SKM-1 treated with dmso at 0.1 percent for 144 hours (cell line): Measurements from ENCODE around the gene BAG1.

ENCODE experiments used
- DNase-seq: peaks from one replicate; lab custom pipeline; 2025; ENCODE audit not compliant: unreplicated experiment; lab: John Stamatoyannopoulos, UW

Gene BAG1

GRCh38 chr9:33277484-33277883 is 13.0 kb upstream of the BAG1 start:
- no peak for DNase-seq

- DNase-seq: no peak
Measured at GRCh38 chr9:33273972-33274328, 9.4 kb upstream of the BAG1 start.

- no peak for DNase-seq
Measured at GRCh38 chr9:33273266-33273971, 8.9 kb upstream of the BAG1 start.

- no peak for DNase-seq
Measured at GRCh38 chr9:33272061-33272460, 7.6 kb upstream of the BAG1 start.

- no peak for DNase-seq
Measured at GRCh38 chr9:33270146-33270545, 5.6 kb upstream of the BAG1 start.

GRCh38 chr9:33267151-33267767 is 2.8 kb upstream of the BAG1 start:
- no peak for DNase-seq

GRCh38 chr9:33265211-33265865 is 830 bp upstream of the BAG1 start:
- no peak for DNase-seq

- no peak for DNase-seq
Measured at GRCh38 chr9:33264003-33264472, 470 bp downstream of the BAG1 start.

GRCh38 chr9:33263131-33264002 is 1.1 kb downstream of the BAG1 start:
- DNase-seq: no peak

- DNase-seq: no peak
Measured at GRCh38 chr9:33260372-33260771, 4.1 kb downstream of the BAG1 start.

- DNase-seq: no peak
Measured at GRCh38 chr9:33257276-33257675, 7.2 kb downstream of the BAG1 start.

GRCh38 chr9:33256236-33256635 is 8.3 kb downstream of the BAG1 start:
- no peak for DNase-seq

GRCh38 chr9:33255471-33255870 is 9.0 kb downstream of the BAG1 start:
- no peak for DNase-seq

GRCh38 chr9:33255014-33255413 is 9.5 kb downstream of the BAG1 start:
- DNase-seq: no peak

GRCh38 chr9:33254211-33254610 is 10.3 kb downstream of the BAG1 start:
- DNase-seq: no peak

GRCh38 chr9:33250458-33250995 is 14.0 kb downstream of the BAG1 start:
- DNase-seq: no peak

- no peak for DNase-seq
Measured at GRCh38 chr9:33249983-33250382, 14.5 kb downstream of the BAG1 start.

- no peak for DNase-seq
Measured at GRCh38 chr9:33249087-33249658, 15.3 kb downstream of the BAG1 start.

- DNase-seq: no peak
Measured at GRCh38 chr9:33248606-33249005, 15.9 kb downstream of the BAG1 start.

GRCh38 chr9:33246269-33246860 is 18.1 kb downstream of the BAG1 start:
- no peak for DNase-seq
